Measurements from ENCODE around the gene INSIG1.

INSIG1 gene

GRCh38 chr7:155256761-155257481, 40.8 kb upstream of the INSIG1 start:
- Histone ChIP-seq H3K36me3 (ENCODE audit: control insufficient read depth, insufficient read depth, low read length) (no peaks in the 10 kb centered on the region), H3K9ac (no peak overlapping the region), H3K4me3 (ENCODE audit: low read depth, low read length) (no peak overlapping the region), H3K27me3 (ENCODE audit: control insufficient read depth, insufficient read depth, low read length) (no peaks in the 10 kb centered on the region), H3K27ac (peak overlapping the region; percentile 4), H2AFZ (peak overlapping the region; percentile 40), H3K9me3 (ENCODE audit: control insufficient read depth, low read length) (no peaks in the 10 kb centered on the region), H3K4me2 (ENCODE audit: low read length) (peak overlapping the region; percentile 17), H3K79me2 (no peaks in the 10 kb centered on the region), H3K4me1 (peaks cover 31% of the 10 kb centered on the region)
- TF ChIP-seq CTCF (IDR thresholded peaks at IDR 0.05), result no peak

GRCh38 chr7:155257482-155258225, 40.0 kb upstream of the INSIG1 start:
- peaks cover 23% of the 10 kb centered on the region for H3K4me1 ChIP-seq
- no peaks in the 10 kb centered on the region for H3K36me3 ChIP-seq (ENCODE audit: control insufficient read depth, insufficient read depth, low read length)
- peak overlapping the region; percentile 17 for H3K4me2 ChIP-seq (ENCODE audit: low read length)
- no peaks in the 10 kb centered on the region for H3K9me3 ChIP-seq (ENCODE audit: control insufficient read depth, low read length)
- H3K79me2 ChIP-seq, result no peaks in the 10 kb centered on the region
- no peak for TF ChIP-seq CTCF (IDR thresholded peaks at IDR 0.05)
- H3K27ac ChIP-seq, result peak overlapping the region; percentile 4
- H3K4me3 ChIP-seq (ENCODE audit: low read depth, low read length), result no peak overlapping the region
- H2AFZ ChIP-seq, result peak overlapping the region; percentile 40
- H3K9ac ChIP-seq, result no peak overlapping the region
- no peaks in the 10 kb centered on the region for H3K27me3 ChIP-seq (ENCODE audit: control insufficient read depth, insufficient read depth, low read length)

DNA sequence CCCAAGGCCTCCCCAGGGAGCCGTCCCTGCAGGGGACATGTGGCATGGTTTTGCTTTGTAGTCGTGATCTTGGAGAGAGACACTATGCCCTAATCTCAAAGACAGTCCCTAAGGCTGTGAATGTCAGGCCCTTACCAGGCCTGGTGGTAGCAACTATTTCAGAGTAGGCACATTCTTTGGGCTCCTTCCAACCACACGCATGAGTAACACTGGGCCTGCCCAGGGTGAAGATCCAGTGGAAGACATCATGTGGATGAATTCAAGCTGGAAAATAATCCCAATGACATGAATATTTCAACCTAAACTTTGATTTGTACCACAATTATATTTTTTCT, 39.5 kb upstream of the INSIG1 start:
- TF ChIP-seq CTCF (IDR thresholded peaks at IDR 0.05), result no peak

GRCh38 chr7:155259866-155260497, 37.7 kb upstream of the INSIG1 start:
- Histone ChIP-seq H3K4me1 (peaks cover 9% of the 10 kb centered on the region), H3K79me2 (no peaks in the 10 kb centered on the region), H3K4me3 (ENCODE audit: low read depth, low read length) (no peak overlapping the region), H3K36me3 (ENCODE audit: control insufficient read depth, insufficient read depth, low read length) (no peaks in the 10 kb centered on the region), H3K9me3 (ENCODE audit: control insufficient read depth, low read length) (no peaks in the 10 kb centered on the region), H3K9ac (no peak overlapping the region), H3K27me3 (ENCODE audit: control insufficient read depth, insufficient read depth, low read length) (no peaks in the 10 kb centered on the region), H3K27ac (no peak overlapping the region), H2AFZ (no peak overlapping the region), H3K4me2 (ENCODE audit: low read length) (no peak overlapping the region)
- TF ChIP-seq CTCF (IDR thresholded peaks at IDR 0.05), result no peak

More for the DNA sequence above, 39.5 kb upstream of the INSIG1 start:
- Histone ChIP-seq H3K4me1 (peaks cover 18% of the 10 kb centered on the region), H3K27me3 (ENCODE audit: control insufficient read depth, insufficient read depth, low read length) (no peaks in the 10 kb centered on the region), H2AFZ (no peak overlapping the region), H3K4me3 (ENCODE audit: low read depth, low read length) (no peak overlapping the region), H3K9ac (no peak overlapping the region), H3K9me3 (ENCODE audit: control insufficient read depth, low read length) (no peaks in the 10 kb centered on the region), H3K79me2 (no peaks in the 10 kb centered on the region), H3K36me3 (ENCODE audit: control insufficient read depth, insufficient read depth, low read length) (no peaks in the 10 kb centered on the region), H3K27ac (peak overlapping the region; percentile 4), H3K4me2 (ENCODE audit: low read length) (no peak overlapping the region)

All from parathyroid adenoma (tissue), 2 donors.